PC-9 (cell line): ENCODE results near the gene PYHIN1. TPM values are rescaled to one million over a fixed set of nuclear protein-coding genes. Genes with fewer than 3 reads are reported as not detected.
"Not testable (repeated sequence)": the region's sequence is repeated elsewhere in the genome, so short reads cannot be mapped to it uniquely, and the experiment has no call there.

Source experiments
- BruUV-seq: library from RNA; stranded (reverse); fragments of 400-500 nt; replicated peaks from 2 replicates; lab custom pipeline; 2021; lab: Mats Ljungman, UMichigan
- CTCF ChIA-PET: fragments of 300-600 bp; sonication (Branson Sonifier 250); formaldehyde crosslinking; loops from one replicate; lab custom pipeline; 2022; ENCODE audit warnings: antibody characterized with exemption; lab: Charles Lee
- POLR2A ChIA-PET: fragments of 300-600 bp; sonication (Branson Sonifier 250); formaldehyde crosslinking; loops from one replicate; lab custom pipeline; 2022; ENCODE audit warnings: antibody characterized with exemption; ENCODE audit not compliant: unreplicated experiment; lab: Charles Lee
- DNase-seq, 2 experiments: peaks; one replicate each; pipeline versions ENCODE4 v3.0.0 to v3.0.0-alpha.2; 2015 to 2022; ENCODE audit warnings: mixed read lengths in 1 of 2
- H2AFZ ChIP-seq: fragments of 200-600 bp; sonication (generic); 2 replicates; pipeline ENCODE4 v1.8.1; 2017; ENCODE audit warnings: antibody characterized with exemption
- H3F3A ChIP-seq: fragments of 200-600 bp; sonication (generic); 2 replicates; pipeline ENCODE4 v1.8.1; 2017; ENCODE audit warnings: antibody characterized with exemption, mild to moderate bottlenecking, low read depth; ENCODE audit not compliant: insufficient read depth
- H3K27ac ChIP-seq: fragments of 200-600 bp; sonication (generic); 2 replicates; pipeline ENCODE4 v1.6.1; 2016; ENCODE audit warnings: mixed run types
- H3K27me3 ChIP-seq: fragments of 200-600 bp; sonication (generic); 2 replicates; pipeline ENCODE4 v1.6.1; 2016; ENCODE audit warnings: low read depth, mixed run types; ENCODE audit not compliant: insufficient read depth
- H3K36me3 ChIP-seq: fragments of 200-600 bp; sonication (generic); 2 replicates; pipeline ENCODE4 v1.6.1; 2016; ENCODE audit warnings: low read depth, mixed run types
- H3K4me1 ChIP-seq: fragments of 200-600 bp; sonication (generic); replicated peaks from 2 replicates; pipeline ENCODE4 v1.6.1; 2016; ENCODE audit warnings: mixed run types; ENCODE audit not compliant: insufficient read depth
- H3K4me2 ChIP-seq: fragments of 200-600 bp; sonication (generic); 2 replicates; pipeline ENCODE4 v1.6.1; 2017; ENCODE audit warnings: mixed run types
- H3K4me3 ChIP-seq: fragments of 200-600 bp; sonication (generic); 2 replicates; pipeline ENCODE4 v1.6.1; 2016; ENCODE audit warnings: mixed run types
- H3K79me2 ChIP-seq: fragments of 200-600 bp; sonication (generic); 2 replicates; pipeline ENCODE4 v1.6.1; 2017; ENCODE audit warnings: low read depth, mixed run types
- H3K9me2 ChIP-seq: fragments of 200-600 bp; sonication (generic); 2 replicates; pipeline ENCODE4 v1.8.1; 2017; ENCODE audit warnings: mild to moderate bottlenecking; ENCODE audit not compliant: insufficient read depth
- H3K9me3 ChIP-seq: fragments of 200-600 bp; sonication (generic); 2 replicates; pipeline ENCODE4 v1.8.1; 2016; ENCODE audit warnings: low read depth; ENCODE audit not compliant: insufficient read depth
- H4K20me1 ChIP-seq: fragments of 200-600 bp; sonication (generic); 2 replicates; pipeline ENCODE4 v1.8.1; 2017; ENCODE audit not compliant: insufficient read depth
- CTCF ChIP-seq: fragments of 200-600 bp; sonication (generic); conservative IDR thresholded peaks from 2 replicates; pipeline ENCODE4 v1.6.1; 2017; ENCODE audit warnings: mixed run types, antibody characterized with exemption, mild to moderate bottlenecking, moderate library complexity
- EZH2 ChIP-seq: fragments of 200-600 bp; sonication (generic); IDR thresholded peaks from 2 replicates; pipeline ENCODE4 v1.8.0; 2017; ENCODE audit warnings: antibody characterized with exemption, low read depth
- intact Hi-C: fragments of 100-400 bp; cut with micrococcal nuclease; formaldehyde crosslinking; loops from one replicate; pipeline ENCODE4 v1.10.0; 2022; ENCODE audit not compliant: unreplicated experiment
- total RNA-seq: library from RNA; stranded (reverse); gene quantifications from 2 replicates; pipeline ENCODE4 v1.2.3, GENCODE V29; 2021

Gene PYHIN1
- total RNA-seq, 1 experiment from 2014 or later = not detected

- 0 out of 2 replicates have a peak, but pooled peaks cover 6% of the 10 kb centered on the region for H3K27me3 ChIP-seq
- H2AFZ ChIP-seq = no peak overlapping the region
- H3K9me2 ChIP-seq = no peaks in the 10 kb centered on the region
- ChIA-PET CTCF (no interaction called here), POLR2A (interaction anchor here (0.6 kb wide), 1 partner anchor 527 kb away, joined by 4 read pairs; no protein-coding TSS in a partner anchor)
- DNase-seq = no peak
- intact Hi-C loops = loop anchor here (10.0 kb wide), 1 partner anchor 1040 kb away; no protein-coding TSS in a partner anchor
- no peak overlapping the region for H3K4me2 ChIP-seq
- no peaks in the 10 kb centered on the region for H3K79me2 ChIP-seq
- no peak overlapping the region for H3K4me3 ChIP-seq
- no peaks in the 10 kb centered on the region; the same call in 1 of the 2 replicates for H3F3A ChIP-seq
- no peaks in the 10 kb centered on the region for H3K36me3 ChIP-seq
- no peaks in the 10 kb centered on the region for H3K9me3 ChIP-seq
- no peak overlapping the region for H3K27ac ChIP-seq
- no peaks in the 10 kb centered on the region for H4K20me1 ChIP-seq
- no peaks in the 10 kb centered on the region for H3K4me1 ChIP-seq
- TF ChIP-seq EZH2 (no peak), CTCF (no peak)
- BruUV-seq = no TSS peak
Measured at GRCh38 chr1:159005161-159005560, 73.8 kb downstream of the PYHIN1 start.

- Histone ChIP-seq H3K36me3 (no peaks in the 10 kb centered on the region), H3K4me1 (no peaks in the 10 kb centered on the region), H2AFZ (no peak overlapping the region), H3K9me3 (no peaks in the 10 kb centered on the region), H3K4me3 (no peak overlapping the region), H4K20me1 (no peaks in the 10 kb centered on the region), H3K4me2 (no peak overlapping the region), H3K27me3 (0 out of 2 replicates have a peak, but pooled peaks cover 6% of the 10 kb centered on the region), H3F3A (no peaks in the 10 kb centered on the region; the same call in 1 of the 2 replicates), H3K79me2 (no peaks in the 10 kb centered on the region), H3K9me2 (no peaks in the 10 kb centered on the region), H3K27ac (no peak overlapping the region)
- ChIA-PET CTCF (no interaction called here), POLR2A (interaction anchor here (0.6 kb wide), 1 partner anchor 528 kb away, joined by 4 read pairs; no protein-coding TSS in a partner anchor)
- intact Hi-C loops = loop anchor here (10.0 kb wide), 1 partner anchor 1041 kb away; no protein-coding TSS in a partner anchor
- TF ChIP-seq EZH2 (no peak), CTCF (no peak)
- no TSS peak for BruUV-seq
- DNase-seq = no peak
Measured at GRCh38 chr1:159005676-159006075, 74.3 kb downstream of the PYHIN1 start.

DNA sequence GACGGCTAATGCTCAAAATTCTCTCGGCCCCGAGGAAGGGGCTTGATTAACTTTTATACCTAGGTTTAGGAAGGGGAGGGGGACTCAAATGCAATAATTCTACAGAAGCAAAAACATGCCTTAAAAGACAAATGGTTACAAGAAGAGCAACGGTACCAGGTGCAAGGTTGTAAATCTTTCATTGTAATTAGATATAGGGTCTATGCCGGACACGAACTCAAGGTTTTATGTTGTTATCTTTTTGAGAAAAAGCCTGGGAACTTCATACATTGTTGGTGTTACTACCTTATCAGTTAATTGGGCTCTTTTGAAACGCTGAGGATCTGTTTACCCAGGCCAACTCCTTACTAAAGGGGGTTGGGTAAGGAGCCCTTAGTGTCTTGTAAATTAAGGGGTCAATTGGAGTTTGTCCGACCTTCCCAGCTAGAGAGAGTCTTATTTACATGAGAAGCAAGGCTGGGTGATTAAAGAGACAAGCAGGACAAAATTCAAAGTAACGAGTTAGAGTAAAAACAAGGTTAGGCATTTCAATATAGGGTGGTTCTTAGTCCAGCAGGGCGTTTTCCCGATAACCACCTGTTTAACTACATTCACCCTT, 75.0 kb downstream of the PYHIN1 start:
- H3K4me1 ChIP-seq, H3K27me3 ChIP-seq, H3K36me3 ChIP-seq, H3K9me3 ChIP-seq, H3K9me2 ChIP-seq, DNase-seq, H4K20me1 ChIP-seq, H2AFZ ChIP-seq, H3K79me2 ChIP-seq, H3K4me3 ChIP-seq, H3F3A ChIP-seq, BruUV-seq, H3K4me2 ChIP-seq, CTCF ChIA-PET, H3K27ac ChIP-seq, POLR2A ChIA-PET: not testable (repeated sequence)
- intact Hi-C loops = loop anchor here (10.0 kb wide), 1 partner anchor 1042 kb away; no protein-coding TSS in a partner anchor
